ENCODE measurements around the gene TRAF6.

Gene TRAF6

GRCh38 chr11:36452961-36453360, 57.1 kb downstream of the TRAF6 start:
- no CpG with 5 or more reads among the region's 1 CpG for WGBS, 2 donors (ENCODE audit: extremely low coverage in 2 of 2, insufficient read length in 2 of 2, insufficient replicate concordance in 1 of 2)
- H3K27ac ChIP-seq (replicated peaks; ENCODE audit: low read length), result no peak overlapping the region

GRCh38 chr11:36452236-36452940, 57.7 kb downstream of the TRAF6 start:
- H3K79me1 ChIP-seq (ENCODE audit: low read depth, low read length), result no peaks in the 10 kb centered on the region
- H4K8ac ChIP-seq (ENCODE audit: low read depth, low read length), result no peak overlapping the region
- H3K14ac ChIP-seq (ENCODE audit: low read length), result no peak overlapping the region
- H2BK12ac ChIP-seq (ENCODE audit: low read length), result no peak overlapping the region
- no peaks in the 10 kb centered on the region for H3K27me3 ChIP-seq (ENCODE audit: control insufficient read depth in 3 of 3, insufficient read depth in 3 of 3, low read depth in 1 of 3, low read length in 3 of 3)
- peak overlapping the region; percentile 74 for H3K18ac ChIP-seq (ENCODE audit: low read length)
- H3K4ac ChIP-seq (ENCODE audit: low read length), result no peak overlapping the region
- no peak overlapping the region for H3K4me2 ChIP-seq (ENCODE audit: insufficient read depth, low read length, poor library complexity, severe bottlenecking)
- no peak overlapping the region for H2BK15ac ChIP-seq (ENCODE audit: low read length)
- no peak overlapping the region for H3K9ac ChIP-seq (ENCODE audit: low read depth, low read length, poor library complexity)
- H3K23ac ChIP-seq (ENCODE audit: low read depth, low read length, poor library complexity), result no peak overlapping the region
- H3K27ac ChIP-seq (replicated peaks; ENCODE audit: low read length), result no peak overlapping the region
- H2AK5ac ChIP-seq (ENCODE audit: low read depth, low read length), result peak overlapping the region; percentile 60
- no CpG with 5 or more reads among the region's 5 CpGs for WGBS, 2 donors (ENCODE audit: extremely low coverage in 2 of 2, insufficient read length in 2 of 2, insufficient replicate concordance in 1 of 2)
- DNase-seq (ENCODE audit: low spot score), result no peak
- H3K36me3 ChIP-seq (replicated peaks in 1 of 2; ENCODE audit: control insufficient read depth in 2 of 2, insufficient read depth in 2 of 2, low read length in 2 of 2), result peaks cover 12 to 81% of the 10 kb centered on the region in 2 donors
- H3K4me1 ChIP-seq (ENCODE audit: control insufficient read depth in 2 of 2, insufficient read depth in 1 of 2, low read depth in 1 of 2, low read length in 2 of 2), result peaks cover 32 to 40% of the 10 kb centered on the region in 2 donors
- H2BK5ac ChIP-seq (ENCODE audit: low read length), result no peak overlapping the region
- no peak overlapping the region for H2AFZ ChIP-seq (ENCODE audit: low read length)
- no peaks in the 10 kb centered on the region for H3K9me3 ChIP-seq (replicated peaks in 1 of 2; ENCODE audit: control insufficient read depth in 2 of 2, insufficient read depth in 1 of 2, low read depth in 1 of 2, low read length in 2 of 2)
- no peak overlapping the region for H2BK120ac ChIP-seq (ENCODE audit: low read depth, low read length)
- H4K91ac ChIP-seq (ENCODE audit: low read depth, low read length, poor library complexity), result no peak overlapping the region
- H3K4me3 ChIP-seq (ENCODE audit: low read length in 2 of 2), result no peak overlapping the region

More at GRCh38 chr11:36452961-36453360, 57.1 kb downstream of the TRAF6 start:
- Histone ChIP-seq H3K36me3 (replicated peaks in 1 of 2; ENCODE audit: control insufficient read depth in 2 of 2, insufficient read depth in 2 of 2, low read length in 2 of 2) (peaks cover 12 to 81% of the 10 kb centered on the region in 2 donors), H2BK120ac (ENCODE audit: low read depth, low read length) (no peak overlapping the region), H2BK5ac (ENCODE audit: low read length) (no peak overlapping the region), H3K27me3 (ENCODE audit: control insufficient read depth in 3 of 3, insufficient read depth in 3 of 3, low read depth in 1 of 3, low read length in 3 of 3) (no peaks in the 10 kb centered on the region), H3K4ac (ENCODE audit: low read length) (no peak overlapping the region), H3K9me3 (replicated peaks in 1 of 2; ENCODE audit: control insufficient read depth in 2 of 2, insufficient read depth in 1 of 2, low read depth in 1 of 2, low read length in 2 of 2) (no peaks in the 10 kb centered on the region), H3K14ac (ENCODE audit: low read length) (no peak overlapping the region), H3K23ac (ENCODE audit: low read depth, low read length, poor library complexity) (no peak overlapping the region), H3K4me2 (ENCODE audit: insufficient read depth, low read length, poor library complexity, severe bottlenecking) (no peak overlapping the region), H3K79me1 (ENCODE audit: low read depth, low read length) (no peaks in the 10 kb centered on the region), H3K4me3 (ENCODE audit: low read length in 2 of 2) (no peak overlapping the region), H3K18ac (ENCODE audit: low read length) (no peak overlapping the region), H4K91ac (ENCODE audit: low read depth, low read length, poor library complexity) (no peak overlapping the region), H2AFZ (ENCODE audit: low read length) (no peak overlapping the region), H2BK12ac (ENCODE audit: low read length) (no peak overlapping the region), H3K9ac (ENCODE audit: low read depth, low read length, poor library complexity) (no peak overlapping the region), H2BK15ac (ENCODE audit: low read length) (no peak overlapping the region), H3K4me1 (ENCODE audit: control insufficient read depth in 2 of 2, insufficient read depth in 1 of 2, low read depth in 1 of 2, low read length in 2 of 2) (peaks cover 32 to 36% of the 10 kb centered on the region in 2 donors), H2AK5ac (ENCODE audit: low read depth, low read length) (no peak overlapping the region), H4K8ac (ENCODE audit: low read depth, low read length) (no peak overlapping the region)
- no peak for DNase-seq (ENCODE audit: low spot score)

GRCh38 chr11:36451681-36452080, 58.4 kb downstream of the TRAF6 start:
- no CpG with 5 or more reads among the region's 1 CpG for WGBS, 2 donors (ENCODE audit: extremely low coverage in 2 of 2, insufficient read length in 2 of 2, insufficient replicate concordance in 1 of 2)

GRCh38 chr11:36451045-36451444, 59.0 kb downstream of the TRAF6 start:
- H3K27me3 ChIP-seq (ENCODE audit: control insufficient read depth in 3 of 3, insufficient read depth in 3 of 3, low read depth in 1 of 3, low read length in 3 of 3), result no peaks in the 10 kb centered on the region
- H3K36me3 ChIP-seq (replicated peaks in 1 of 2; ENCODE audit: control insufficient read depth in 2 of 2, insufficient read depth in 2 of 2, low read length in 2 of 2), result peaks cover 17 to 83% of the 10 kb centered on the region in 2 donors
- H4K8ac ChIP-seq (ENCODE audit: low read depth, low read length), result no peak overlapping the region
- H3K79me1 ChIP-seq (ENCODE audit: low read depth, low read length), result no peaks in the 10 kb centered on the region
- no peak overlapping the region for H2BK15ac ChIP-seq (ENCODE audit: low read length)
- no peak overlapping the region for H2BK5ac ChIP-seq (ENCODE audit: low read length)
- peaks cover 28 to 49% of the 10 kb centered on the region in 2 donors for H3K4me1 ChIP-seq (ENCODE audit: control insufficient read depth in 2 of 2, insufficient read depth in 1 of 2, low read depth in 1 of 2, low read length in 2 of 2)
- H2BK12ac ChIP-seq (ENCODE audit: low read length), result no peak overlapping the region
- H3K9ac ChIP-seq (ENCODE audit: low read depth, low read length, poor library complexity), result no peak overlapping the region
- H3K18ac ChIP-seq (ENCODE audit: low read length), result no peak overlapping the region
- no peak overlapping the region for H2BK120ac ChIP-seq (ENCODE audit: low read depth, low read length)
- no peaks in the 10 kb centered on the region for H3K9me3 ChIP-seq (replicated peaks in 1 of 2; ENCODE audit: control insufficient read depth in 2 of 2, insufficient read depth in 1 of 2, low read depth in 1 of 2, low read length in 2 of 2)
- no peak overlapping the region for H3K4me2 ChIP-seq (ENCODE audit: insufficient read depth, low read length, poor library complexity, severe bottlenecking)
- no peak overlapping the region for H3K23ac ChIP-seq (ENCODE audit: low read depth, low read length, poor library complexity)
- no peak overlapping the region for H4K91ac ChIP-seq (ENCODE audit: low read depth, low read length, poor library complexity)
- H2AFZ ChIP-seq (ENCODE audit: low read length), result no peak overlapping the region
- WGBS, 2 donors (ENCODE audit: extremely low coverage in 2 of 2, insufficient read length in 2 of 2, insufficient replicate concordance in 1 of 2), result no CpG with 5 or more reads among the region's 6 CpGs
- H3K27ac ChIP-seq (replicated peaks; ENCODE audit: low read length), result no peak overlapping the region
- no peak overlapping the region for H2AK5ac ChIP-seq (ENCODE audit: low read depth, low read length)
- no peak overlapping the region for H3K14ac ChIP-seq (ENCODE audit: low read length)
- H3K4me3 ChIP-seq (ENCODE audit: low read length in 2 of 2), result no peak overlapping the region
- DNase-seq (ENCODE audit: low spot score), result no peak
- H3K4ac ChIP-seq (ENCODE audit: low read length), result no peak overlapping the region

More at GRCh38 chr11:36451681-36452080, 58.4 kb downstream of the TRAF6 start:
- no peak overlapping the region for H3K9ac ChIP-seq (ENCODE audit: low read depth, low read length, poor library complexity)
- DNase-seq (ENCODE audit: low spot score), result no peak
- peaks cover 32 to 47% of the 10 kb centered on the region in 2 donors for H3K4me1 ChIP-seq (ENCODE audit: control insufficient read depth in 2 of 2, insufficient read depth in 1 of 2, low read depth in 1 of 2, low read length in 2 of 2)
- no peak overlapping the region for H3K14ac ChIP-seq (ENCODE audit: low read length)
- no peak overlapping the region for H3K23ac ChIP-seq (ENCODE audit: low read depth, low read length, poor library complexity)
- no peak overlapping the region for H2BK15ac ChIP-seq (ENCODE audit: low read length)
- H4K91ac ChIP-seq (ENCODE audit: low read depth, low read length, poor library complexity), result no peak overlapping the region
- H2BK120ac ChIP-seq (ENCODE audit: low read depth, low read length), result no peak overlapping the region
- H2BK12ac ChIP-seq (ENCODE audit: low read length), result no peak overlapping the region
- H3K36me3 ChIP-seq (replicated peaks in 1 of 2; ENCODE audit: control insufficient read depth in 2 of 2, insufficient read depth in 2 of 2, low read length in 2 of 2), result peaks cover 12 to 83% of the 10 kb centered on the region in 2 donors
- no peaks in the 10 kb centered on the region for H3K9me3 ChIP-seq (replicated peaks in 1 of 2; ENCODE audit: control insufficient read depth in 2 of 2, insufficient read depth in 1 of 2, low read depth in 1 of 2, low read length in 2 of 2)
- H2AFZ ChIP-seq (ENCODE audit: low read length), result no peak overlapping the region
- no peaks in the 10 kb centered on the region for H3K79me1 ChIP-seq (ENCODE audit: low read depth, low read length)
- H4K8ac ChIP-seq (ENCODE audit: low read depth, low read length), result no peak overlapping the region
- no peak overlapping the region for H3K4ac ChIP-seq (ENCODE audit: low read length)
- H3K4me3 ChIP-seq (ENCODE audit: low read length in 2 of 2), result no peak overlapping the region
- no peak overlapping the region for H3K18ac ChIP-seq (ENCODE audit: low read length)
- no peak overlapping the region for H2AK5ac ChIP-seq (ENCODE audit: low read depth, low read length)
- no peak overlapping the region for H3K4me2 ChIP-seq (ENCODE audit: insufficient read depth, low read length, poor library complexity, severe bottlenecking)
- H3K27me3 ChIP-seq (ENCODE audit: control insufficient read depth in 3 of 3, insufficient read depth in 3 of 3, low read depth in 1 of 3, low read length in 3 of 3), result no peaks in the 10 kb centered on the region
- H2BK5ac ChIP-seq (ENCODE audit: low read length), result no peak overlapping the region
- no peak overlapping the region for H3K27ac ChIP-seq (replicated peaks; ENCODE audit: low read length)

Measured in neuronal stem cell (in vitro differentiated cells).